Dendritic cell treated with granulocyte-macrophage colony-stimulating factor and Interleukin-4, amounts not matched to agents 40 ng/mL and 50 ng/mL, for 4 days (primary cell): ENCODE measurements around the gene KNSTRN.

Experiments
- H3K27ac Mint-ChIP-seq: one replicate; pipeline ENCODE4 v1.8.0; 2022; ENCODE audit warnings: mild to moderate bottlenecking, mixed read lengths
- H3K27me3 Mint-ChIP-seq: one replicate; pipeline ENCODE4 v1.8.0; 2022; ENCODE audit warnings: mild to moderate bottlenecking, mixed read lengths
- H3K36me3 Mint-ChIP-seq: one replicate; pipeline ENCODE4 v1.8.0; 2022; ENCODE audit warnings: low read depth, mixed read lengths
- H3K4me1 Mint-ChIP-seq: one replicate; pipeline ENCODE4 v1.8.0; 2022; ENCODE audit warnings: low read depth, mixed read lengths
- H3K4me3 Mint-ChIP-seq: one replicate; pipeline ENCODE4 v1.8.0; 2022; ENCODE audit warnings: mild to moderate bottlenecking, moderate library complexity, mixed read lengths
- H3K9me3 Mint-ChIP-seq: one replicate; pipeline ENCODE4 v1.8.0; 2022; ENCODE audit warnings: mixed read lengths
- intact Hi-C: fragments of 100-400 bp; cut with micrococcal nuclease; formaldehyde crosslinking; loops from one replicate; pipeline ENCODE4 v1.15.0; 2022

The KNSTRN gene

GRCh38 chr15:40382580-40383456 lies at the start of gene KNSTRN:
KNSTRN (plus strand) TSS chr15:40382721; CDS start chr15:40382836, 115 bp downstream.
- H3K4me3 Mint-ChIP-seq: peak within 1 kb of the TSS; percentile 90
- intact Hi-C loops: loop anchor here (2.0 kb wide), 1 partner anchor 14 kb away; no protein-coding TSS in a partner anchor
- H3K9me3 Mint-ChIP-seq: no peaks in the 10 kb centered on the region
- peaks cover 22% of the 10 kb centered on the region for H3K36me3 Mint-ChIP-seq
- peaks cover 46% of the 10 kb centered on the region for H3K4me1 Mint-ChIP-seq
- H3K27me3 Mint-ChIP-seq: no peaks in the 10 kb centered on the region
- peak within 1 kb of the TSS; percentile 90 for H3K27ac Mint-ChIP-seq

- H3K4me3 Mint-ChIP-seq: peak overlapping the region; percentile 82
- intact Hi-C loops: loop anchor here (1.0 to 2.0 kb wide), 3 partner anchors 11 to 49 kb away; partner anchors contain the start of gene INAFM2
- H3K27ac Mint-ChIP-seq: peak overlapping the region; percentile 100
- H3K9me3 Mint-ChIP-seq: no peaks in the 10 kb centered on the region
- H3K36me3 Mint-ChIP-seq: peaks cover 45% of the 10 kb centered on the region
- H3K27me3 Mint-ChIP-seq: no peaks in the 10 kb centered on the region
- H3K4me1 Mint-ChIP-seq: peaks cover 95% of the 10 kb centered on the region
Observed at GRCh38 chr15:40333922-40334492, 48.5 kb upstream of the KNSTRN start.

GRCh38 chr15:40334541-40334940 lies 48.0 kb upstream of the KNSTRN start:
- H3K36me3 Mint-ChIP-seq: peaks cover 41% of the 10 kb centered on the region
- H3K9me3 Mint-ChIP-seq: no peaks in the 10 kb centered on the region
- intact Hi-C loops: loop anchor here (1.0 to 2.0 kb wide), 3 partner anchors 11 to 50 kb away; partner anchors contain the start of gene INAFM2
- H3K27ac Mint-ChIP-seq: peak overlapping the region; percentile 100
- peak overlapping the region; percentile 21 for H3K4me3 Mint-ChIP-seq
- peaks cover 95% of the 10 kb centered on the region for H3K4me1 Mint-ChIP-seq
- no peaks in the 10 kb centered on the region for H3K27me3 Mint-ChIP-seq

- Mint-ChIP-seq H3K4me3 (no peak overlapping the region), H3K27me3 (no peaks in the 10 kb centered on the region), H3K27ac (peak overlapping the region; percentile 100), H3K4me1 (peaks cover 95% of the 10 kb centered on the region), H3K36me3 (peaks cover 35% of the 10 kb centered on the region), H3K9me3 (no peaks in the 10 kb centered on the region)
- intact Hi-C loops: loop anchor here (1.0 to 2.0 kb wide), 3 partner anchors 12 to 50 kb away; partner anchors contain the start of gene INAFM2
Observed at GRCh38 chr15:40334941-40335795, 47.4 kb upstream of the KNSTRN start.

GRCh38 chr15:40335938-40336743 lies 46.4 kb upstream of the KNSTRN start:
- intact Hi-C loops: loop anchor here (2.0 kb wide), 1 partner anchor 51 kb away; no protein-coding TSS in a partner anchor
- Mint-ChIP-seq H3K9me3 (no peaks in the 10 kb centered on the region), H3K27ac (peak overlapping the region; percentile 100)

GRCh38 chr15:40336744-40337122 lies 45.8 kb upstream of the KNSTRN start:
- H3K27me3 Mint-ChIP-seq: no peaks in the 10 kb centered on the region
- no peak overlapping the region for H3K4me3 Mint-ChIP-seq
- no peaks in the 10 kb centered on the region for H3K9me3 Mint-ChIP-seq
- peak overlapping the region; percentile 100 for H3K27ac Mint-ChIP-seq
- intact Hi-C loops: no loop called here
- H3K4me1 Mint-ChIP-seq: peaks cover 98% of the 10 kb centered on the region
- H3K36me3 Mint-ChIP-seq: peaks cover 22% of the 10 kb centered on the region

More at GRCh38 chr15:40335938-40336743, 46.4 kb upstream of the KNSTRN start:
- Mint-ChIP-seq H3K27me3 (no peaks in the 10 kb centered on the region), H3K4me3 (peak overlapping the region; percentile 18), H3K36me3 (peaks cover 25% of the 10 kb centered on the region), H3K4me1 (peaks cover 95% of the 10 kb centered on the region)

GRCh38 chr15:40337597-40337996 lies 44.9 kb upstream of the KNSTRN start:
- peak overlapping the region; percentile 100 for H3K27ac Mint-ChIP-seq
- H3K4me3 Mint-ChIP-seq: no peak overlapping the region
- peaks cover 91% of the 10 kb centered on the region for H3K4me1 Mint-ChIP-seq
- intact Hi-C loops: no loop called here
- H3K27me3 Mint-ChIP-seq: no peaks in the 10 kb centered on the region
- H3K9me3 Mint-ChIP-seq: no peaks in the 10 kb centered on the region
- H3K36me3 Mint-ChIP-seq: peaks cover 16% of the 10 kb centered on the region

GRCh38 chr15:40338041-40338657 lies 44.4 kb upstream of the KNSTRN start:
- peak overlapping the region; percentile 100 for H3K27ac Mint-ChIP-seq

GRCh38 chr15:40338921-40339620 lies 43.5 kb upstream of the KNSTRN start:
- intact Hi-C loops: loop anchor here (2.0 kb wide), 1 partner anchor 60 kb away; no protein-coding TSS in a partner anchor
- Mint-ChIP-seq H3K27me3 (no peaks in the 10 kb centered on the region), H3K36me3 (peaks cover 16% of the 10 kb centered on the region), H3K4me3 (no peak overlapping the region), H3K27ac (peak overlapping the region; percentile 91), H3K4me1 (peaks cover 90% of the 10 kb centered on the region), H3K9me3 (no peaks in the 10 kb centered on the region)

More at GRCh38 chr15:40338041-40338657, 44.4 kb upstream of the KNSTRN start:
- H3K4me1 Mint-ChIP-seq: peaks cover 90% of the 10 kb centered on the region
- H3K27me3 Mint-ChIP-seq: no peaks in the 10 kb centered on the region
- no peak overlapping the region for H3K4me3 Mint-ChIP-seq
- H3K9me3 Mint-ChIP-seq: no peaks in the 10 kb centered on the region
- H3K36me3 Mint-ChIP-seq: peaks cover 16% of the 10 kb centered on the region
- intact Hi-C loops: loop anchor here (2.0 kb wide), 1 partner anchor 59 kb away; no protein-coding TSS in a partner anchor

- intact Hi-C loops: loop anchor here (2.0 kb wide), 1 partner anchor 61 kb away; no protein-coding TSS in a partner anchor
- Mint-ChIP-seq H3K9me3 (no peaks in the 10 kb centered on the region), H3K36me3 (peaks cover 16% of the 10 kb centered on the region), H3K4me1 (peaks cover 90% of the 10 kb centered on the region), H3K27me3 (no peaks in the 10 kb centered on the region), H3K4me3 (peak overlapping the region; percentile 75), H3K27ac (peak overlapping the region; percentile 91)
Observed at GRCh38 chr15:40339621-40339945, 42.9 kb upstream of the KNSTRN start.

GRCh38 chr15:40340038-40340739 lies 42.3 kb upstream of the KNSTRN start:
- intact Hi-C loops: no loop called here
- no peaks in the 10 kb centered on the region for H3K9me3 Mint-ChIP-seq
- peaks cover 16% of the 10 kb centered on the region for H3K36me3 Mint-ChIP-seq

More at GRCh38 chr15:40340038-40340739, 42.3 kb upstream of the KNSTRN start:
- Mint-ChIP-seq H3K27ac (peak overlapping the region; percentile 91), H3K4me1 (peaks cover 87% of the 10 kb centered on the region), H3K27me3 (no peaks in the 10 kb centered on the region), H3K4me3 (peak overlapping the region; percentile 75)
